ENCODE measurements around the gene PLPP6. TPM values are rescaled to one million over a fixed set of nuclear protein-coding genes. Genes with fewer than 3 reads are reported as not detected.
"Not testable (repeated sequence)": the region's sequence is repeated elsewhere in the genome, so short reads cannot be mapped to it uniquely, and the experiment has no call there.

The PLPP6 gene
- total and polyA plus RNA-seq, 2 of the 8 experiments (the other 6 are each of a cell fraction or from before 2014, with no cell fraction given) = 11.8 to 13.3 TPM

DNA sequence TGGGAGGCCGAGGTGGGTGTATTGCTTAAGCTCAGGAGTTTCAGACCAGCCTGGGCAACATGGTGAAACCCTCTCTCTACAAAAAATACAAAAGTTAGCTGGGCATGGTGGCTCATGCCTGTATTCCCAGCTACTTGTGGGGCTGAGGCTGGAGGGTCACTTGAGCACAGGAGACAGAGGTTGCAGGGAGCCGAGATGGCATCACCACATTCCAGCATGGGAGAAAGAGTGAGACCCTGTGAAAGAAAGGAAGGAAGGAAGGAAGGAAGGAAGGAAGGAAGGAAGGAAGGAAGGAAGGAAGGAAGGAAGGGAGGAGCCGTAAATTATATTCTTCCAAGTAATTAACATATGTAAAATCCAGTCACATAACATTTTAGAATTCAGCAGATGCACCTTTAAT is 5.9 kb upstream of the PLPP6 start:
- not testable (repeated sequence) for H2AK5ac ChIP-seq (ENCODE audit: low read depth, low read length); H3K14ac ChIP-seq (ENCODE audit: insufficient read length); H4K5ac ChIP-seq (ENCODE audit: insufficient read length, low read depth, low read length); H2AFZ ChIP-seq (ENCODE audit: low read length); H2BK20ac ChIP-seq (ENCODE audit: low read length); H3K4me3 ChIP-seq (ENCODE audit: extremely low read depth in 1 of 4, insufficient read depth in 2 of 4, low read depth in 3 of 4, low read length in 4 of 4); H3K27ac ChIP-seq (ENCODE audit: low read depth, low read length); H2BK12ac ChIP-seq (ENCODE audit: low read depth, low read length); FAIRE-seq; H3K4me2 ChIP-seq (ENCODE audit: insufficient read depth in 1 of 2, low read depth in 2 of 2, low read length in 2 of 2); H4K91ac ChIP-seq (replicated peaks; ENCODE audit: insufficient read length, low read length); H3K56ac ChIP-seq (replicated peaks; ENCODE audit: insufficient read length, low read depth, low read length); H3K23ac ChIP-seq (ENCODE audit: insufficient read length); H3K9ac ChIP-seq (replicated peaks in 1 of 4; ENCODE audit: extremely low read depth in 1 of 4, low read depth in 3 of 4, low read length in 3 of 4); DNase-seq (ENCODE audit: low read depth in 1 of 2, low spot score in 2 of 2); H3K27me3 ChIP-seq (replicated peaks in 1 of 4; ENCODE audit: control insufficient read depth in 3 of 4, extremely low read depth in 1 of 4, insufficient read depth in 3 of 4, low read length in 3 of 4); H3K4ac ChIP-seq (replicated peaks; ENCODE audit: insufficient read length, low read depth, low read length); H3K36me3 ChIP-seq (ENCODE audit: control insufficient read depth in 2 of 4, insufficient read depth in 4 of 4, low read length in 3 of 4); H2BK15ac ChIP-seq (ENCODE audit: low read length); H3K23me2 ChIP-seq (ENCODE audit: low read depth, low read length); H3K18ac ChIP-seq (ENCODE audit: extremely low read depth, low read length); H4K20me1 ChIP-seq (replicated peaks in 1 of 2; ENCODE audit: control insufficient read depth in 1 of 2, insufficient read depth in 2 of 2, low read length in 2 of 2); H2BK120ac ChIP-seq (replicated peaks; ENCODE audit: low read depth, low read length); H3K9me3 ChIP-seq (ENCODE audit: insufficient read depth in 2 of 2, low read depth in 1 of 2, low read length in 1 of 2); H3K79me1 ChIP-seq (ENCODE audit: low read depth, low read length); H3K79me2 ChIP-seq (ENCODE audit: control insufficient read depth in 1 of 2, insufficient read depth in 2 of 2, low read length in 2 of 2); H3K4me1 ChIP-seq (replicated peaks in 1 of 4; ENCODE audit: control insufficient read depth in 3 of 4, insufficient read depth in 4 of 4, low read length in 3 of 4); H2BK5ac ChIP-seq (ENCODE audit: low read depth, low read length)
- ChIA-PET POLR2A (ENCODE audit: partially characterized antibody) (interaction anchor here (0.6 to 2.1 kb wide), 3 partner anchors 10 to 1221 kb away, joined by 4 read pairs; partner anchors contain the start of gene SPATA6L), CTCF (ENCODE audit: partially characterized antibody) (interaction anchor here (0.6 to 1.0 kb wide), 2 partner anchors 30 to 709 kb away, joined by 3 read pairs; no protein-coding TSS in a partner anchor)
- 82% methylated on average over 3 of the region's 3 CpGs; no CpG with 5 or more reads in 1 of the 2 experiments for WGBS, 2 experiments (ENCODE audit: extremely low coverage in 1 of 2, insufficient coverage in 1 of 2, insufficient read length in 1 of 2, insufficient replicate concordance in 2 of 2, low coverage in 1 of 2, low lambda C conversion rate in 2 of 2, missing lambda C conversion rate in 1 of 2)
- TF ChIP-seq TEAD4 (IDR thresholded peaks at IDR 0.05; ENCODE audit: low read depth, low read length) = 0 out of 2 replicates have a peak, but pooled peaks have one; percentile 5
- peak overlapping the region; percentile 25; the same call in 1 of the 2 replicates for H4K8ac ChIP-seq (ENCODE audit: extremely low read depth, insufficient read depth, low read length)

Data from H1 (cell line).